ENCODE measurements around the gene KCNMA1.

GRCh38 chr10:77640167-77640566 is 2.6 kb upstream of the KCNMA1 start:
- TF ChIP-seq CTCF (IDR thresholded peaks at IDR 0.05 in 8 of 11, conservative IDR thresholded peaks at IDR 0.05 in 3 of 11) (no peak), POLR2AphosphoS5 (IDR thresholded peaks at IDR 0.05) (no peak), POLR2A (IDR thresholded peaks at IDR 0.05) (no peak)
